Measurements from ENCODE around the gene CHST10.
"Not testable (repeated sequence)": the region's sequence is repeated elsewhere in the genome, so short reads cannot be mapped to it uniquely, and the experiment has no call there.

CHST10 gene

GRCh38 chr2:100416935-100417710 is at the start of gene CHST10:
CHST10 (minus strand) TSS chr2:100417668; CDS start chr2:100406675, 10,993 bp downstream.
- DNase-seq = peak; percentile 78

GRCh38 chr2:100460904-100461530 is 43.5 kb upstream of the CHST10 start:
- DNase-seq = no peak

GRCh38 chr2:100456357-100456756 is 38.9 kb upstream of the CHST10 start:
- not testable (repeated sequence) for DNase-seq

GRCh38 chr2:100453853-100454252 is 36.4 kb upstream of the CHST10 start:
- DNase-seq = no peak

- no peak for DNase-seq
These were observed 34.3 kb upstream of the CHST10 start for GRCh38 chr2:100451734-100452133.

- DNase-seq = no peak
These were observed 33.6 kb upstream of the CHST10 start for GRCh38 chr2:100451092-100451491.

- DNase-seq = no peak
These were observed 29.2 kb upstream of the CHST10 start for GRCh38 chr2:100446696-100447095.

- DNase-seq = no peak
These were observed 20.3 kb upstream of the CHST10 start for GRCh38 chr2:100437751-100438150.

GRCh38 chr2:100429726-100430125 is 12.3 kb upstream of the CHST10 start:
- no peak for DNase-seq

- DNase-seq = peak; percentile 80
These were observed 10.3 kb upstream of the CHST10 start for GRCh38 chr2:100427627-100428258.

GRCh38 chr2:100427111-100427510 is 9.6 kb upstream of the CHST10 start:
- no peak for DNase-seq

GRCh38 chr2:100426384-100426720 is 8.9 kb upstream of the CHST10 start:
- no peak for DNase-seq

GRCh38 chr2:100425573-100426383 is 8.3 kb upstream of the CHST10 start:
- DNase-seq = no peak

GRCh38 chr2:100425107-100425506 is 7.6 kb upstream of the CHST10 start:
- no peak for DNase-seq

GRCh38 chr2:100424277-100424875 is 6.9 kb upstream of the CHST10 start:
- DNase-seq = no peak

- DNase-seq = no peak
These were observed 6.2 kb upstream of the CHST10 start for GRCh38 chr2:100423631-100424030.

- DNase-seq = no peak
These were observed 5.0 kb upstream of the CHST10 start for GRCh38 chr2:100422320-100423055.

GRCh38 chr2:100419915-100420314 is 2.4 kb upstream of the CHST10 start:
- no peak for DNase-seq

- DNase-seq = no peak
These were observed 1.0 kb upstream of the CHST10 start for GRCh38 chr2:100418406-100418962.

- DNase-seq = no peak
These were observed 250 bp upstream of the CHST10 start for GRCh38 chr2:100417711-100418124.

GRCh38 chr2:100416397-100416934 is 1.0 kb downstream of the CHST10 start:
- no peak for DNase-seq

Measured in stimulated activated CD4-positive, alpha-beta T cell treated with anti-CD3 and anti-CD28 coated beads, Interleukin-15, amount 100 ng/mL, for 24 hours (primary cell).